SH-SY5Y (cell line): ENCODE results near the gene NOX5.

Experiments
- GATA2 ChIP-seq: IDR thresholded peaks from 2 replicates; pipeline ENCODE4 v1.6.1; 2011; ENCODE audit warnings: mild to moderate bottlenecking, low read depth, low read length
- GATA3 ChIP-seq: IDR thresholded peaks from 2 replicates; pipeline ENCODE4 v1.6.1; 2011; ENCODE audit warnings: low read depth, mild to moderate bottlenecking, low read length, moderate library complexity

GRCh38 chr15:68993276-68993675, 21.2 kb upstream of the NOX5 start:
- TF ChIP-seq GATA2 (no peak), GATA3 (no peak)
